Measurements from ENCODE around the gene CDH10. TPM values are rescaled to one million over a fixed set of nuclear protein-coding genes. Genes with fewer than 3 reads are reported as not detected.

Gene CDH10
- total RNA-seq, 2 donors from 2014 or later: 0.31 to 0.74 TPM

GRCh38 chr5:24646915-24647314, 2.1 kb upstream of the CDH10 start:
- no peaks in the 10 kb centered on the region for H3K27me3 ChIP-seq
- no peaks in the 10 kb centered on the region for H3K4me1 ChIP-seq
- H3K27ac ChIP-seq: no peak overlapping the region
- H3K36me3 ChIP-seq: no peaks in the 10 kb centered on the region
- no peak for TF ChIP-seq CTCF (IDR thresholded peaks at IDR 0.05)
- no peak for DNase-seq (ENCODE audit: low spot score)
- no peaks in the 10 kb centered on the region for H3K9me3 ChIP-seq
- H3K4me3 ChIP-seq: no peak overlapping the region

GRCh38 chr5:24645483-24645882, 705 bp upstream of the CDH10 start:
- no peak for TF ChIP-seq CTCF (IDR thresholded peaks at IDR 0.05)
- H3K27ac ChIP-seq: no peak overlapping the region

GRCh38 chr5:24643880-24644279, 898 bp downstream of the CDH10 start:
- no peak overlapping the region for H3K27ac ChIP-seq
- no peaks in the 10 kb centered on the region for H3K9me3 ChIP-seq
- DNase-seq (ENCODE audit: low spot score): no peak
- TF ChIP-seq CTCF (IDR thresholded peaks at IDR 0.05): no peak
- H3K4me3 ChIP-seq: no peak overlapping the region
- H3K27me3 ChIP-seq: no peaks in the 10 kb centered on the region
- H3K36me3 ChIP-seq: no peaks in the 10 kb centered on the region
- H3K4me1 ChIP-seq: no peaks in the 10 kb centered on the region

More at GRCh38 chr5:24645483-24645882, 705 bp upstream of the CDH10 start:
- no peaks in the 10 kb centered on the region for H3K4me1 ChIP-seq
- no peaks in the 10 kb centered on the region for H3K27me3 ChIP-seq
- no peaks in the 10 kb centered on the region for H3K9me3 ChIP-seq
- H3K4me3 ChIP-seq: peak overlapping the region; percentile 15 to 34
- no peak for DNase-seq (ENCODE audit: low spot score)
- no peaks in the 10 kb centered on the region for H3K36me3 ChIP-seq

GRCh38 chr5:24643156-24643555, 1.6 kb downstream of the CDH10 start:
- no peaks in the 10 kb centered on the region for H3K36me3 ChIP-seq
- no peaks in the 10 kb centered on the region for H3K4me1 ChIP-seq
- no peaks in the 10 kb centered on the region for H3K27me3 ChIP-seq
- H3K9me3 ChIP-seq: no peaks in the 10 kb centered on the region
- H3K4me3 ChIP-seq: no peak overlapping the region
- DNase-seq (ENCODE audit: low spot score): no peak
- TF ChIP-seq CTCF (IDR thresholded peaks at IDR 0.05): no peak
- no peak overlapping the region for H3K27ac ChIP-seq

- H3K27me3 ChIP-seq: no peaks in the 10 kb centered on the region
- no peaks in the 10 kb centered on the region for H3K9me3 ChIP-seq
- H3K4me1 ChIP-seq: no peaks in the 10 kb centered on the region
- no peak overlapping the region for H3K27ac ChIP-seq
- TF ChIP-seq CTCF (IDR thresholded peaks at IDR 0.05): peak; percentile 23 to 67
- no peak for DNase-seq (ENCODE audit: low spot score)
- no peak overlapping the region for H3K4me3 ChIP-seq
- H3K36me3 ChIP-seq: no peaks in the 10 kb centered on the region
Observed at GRCh38 chr5:24642022-24642421, 2.8 kb downstream of the CDH10 start.

GRCh38 chr5:24635209-24635608, 9.6 kb downstream of the CDH10 start:
- Histone ChIP-seq H3K36me3 (no peaks in the 10 kb centered on the region), H3K27ac (no peak overlapping the region), H3K4me3 (no peak overlapping the region), H3K27me3 (no peaks in the 10 kb centered on the region), H3K4me1 (no peaks in the 10 kb centered on the region), H3K9me3 (no peaks in the 10 kb centered on the region)
- no peak for TF ChIP-seq CTCF (IDR thresholded peaks at IDR 0.05)
- no peak for DNase-seq (ENCODE audit: low spot score)

All from right atrium auricular region (tissue), 2 donors.